H1 (cell line): ENCODE results near the gene ZYG11B.

Experiments used
- CTBP2 ChIP-seq: IDR thresholded peaks from 2 replicates; pipeline ENCODE4 v1.7.0; 2011; ENCODE audit warnings: borderline replicate concordance, mild to moderate bottlenecking, moderate library complexity, mixed read lengths, low read length; ENCODE audit not compliant: insufficient read depth, insufficient read length
- CTCF ChIP-seq, 3 experiments: IDR thresholded peaks; 1 replicate in 2 of 3; 2 replicates in 1 of 3; pipeline versions ENCODE4 v1.5.1 to v1.6.1; 2011; ENCODE audit warnings: low read length in 3 of 3, mild to moderate bottlenecking in 3 of 3, inconsistent platforms in 2 of 3, low read depth in 1 of 3, moderate library complexity in 1 of 3; ENCODE audit not compliant: insufficient read depth in 1 of 3; ENCODE audit errors: control extremely low read depth in 1 of 3
- POLR2A ChIP-seq, 2 experiments: IDR thresholded peaks; 1 replicate in 1 of 2; 2 replicates in 1 of 2; pipeline ENCODE4 v1.6.1; 2011; ENCODE audit warnings: low read depth in 2 of 2, low read length in 2 of 2, mild to moderate bottlenecking in 2 of 2; ENCODE audit errors: control extremely low read depth in 1 of 2
- RXRA ChIP-seq: IDR thresholded peaks from 2 replicates; pipeline ENCODE4 v1.6.1; 2011; ENCODE audit warnings: low read depth, mild to moderate bottlenecking, low read length, moderate library complexity; ENCODE audit not compliant: insufficient read depth

GRCh38 chr1:52739699-52740467 is 13.6 kb downstream of the ZYG11B start:
- TF ChIP-seq CTCF (IDR thresholded peaks at IDR 0.05; ENCODE audit: control extremely low read depth in 1 of 3, insufficient read depth in 1 of 3, low read depth in 1 of 3, low read length in 3 of 3) (no peak), POLR2A (IDR thresholded peaks at IDR 0.05; ENCODE audit: control extremely low read depth in 1 of 2, low read depth in 2 of 2, low read length in 2 of 2) (no peak), CTBP2 (no peak), RXRA (no peak)
